ENCODE data around the gene SECISBP2L. TPM values are rescaled to one million over a fixed set of nuclear protein-coding genes. Genes with fewer than 3 reads are reported as not detected.

SECISBP2L gene
- polyA plus RNA-seq, 3 donors from 2014 or later, result 14.5 to 30.5 (median 15.9) TPM

DNA sequence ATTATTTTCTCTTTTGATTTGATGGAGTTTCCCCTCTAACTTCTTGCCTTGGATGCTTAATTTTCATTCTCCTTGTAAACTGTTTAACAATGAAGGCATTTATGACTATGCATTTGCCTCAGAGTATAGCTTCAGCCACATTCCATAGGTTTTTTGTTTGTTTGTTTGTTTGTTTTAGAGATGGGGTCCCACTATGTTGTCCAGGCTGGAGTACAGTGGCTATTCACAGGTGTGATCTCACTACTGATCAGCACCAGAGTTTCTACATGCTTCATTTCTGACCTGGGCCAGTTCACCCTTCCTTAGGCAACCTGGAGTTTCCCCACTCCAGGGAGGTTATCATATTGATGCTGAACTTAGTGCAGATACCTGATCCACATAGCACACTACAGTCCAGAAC lies 4.1 kb downstream of the SECISBP2L start:
- no peaks in the 10 kb centered on the region for H3K36me3 Mint-ChIP-seq
- peaks cover 4 to 12% (median 11%) of the 10 kb centered on the region in 3 donors for H3K27me3 Mint-ChIP-seq (ENCODE audit: low read depth in 3 of 3)
- no peak overlapping the region for H3K4me3 Mint-ChIP-seq
- peaks cover 47 to 79% of the 10 kb centered on the region in 2 donors for H3K4me1 Mint-ChIP-seq
- no peak overlapping the region for H3K27ac Mint-ChIP-seq
- no peak for DNase-seq
- H3K9me3 Mint-ChIP-seq, result no peaks in the 10 kb centered on the region

DNA sequence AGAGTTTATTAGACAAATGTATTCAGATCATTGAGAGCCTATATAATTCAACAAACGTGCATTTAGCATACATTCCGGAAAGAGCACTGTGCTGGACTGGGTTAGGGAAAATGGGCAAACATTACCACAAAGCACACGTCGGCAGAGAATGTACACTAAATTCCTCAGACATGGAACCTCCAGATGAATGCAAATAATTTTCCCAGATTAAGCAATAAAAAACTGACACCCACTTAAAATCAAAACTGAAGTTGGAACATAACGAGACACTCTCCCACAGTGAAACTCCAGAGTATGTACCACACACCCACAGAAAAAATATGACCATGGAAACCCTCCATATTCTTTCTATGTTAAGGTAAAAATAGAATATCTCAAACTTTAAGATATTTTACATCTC lies 4.8 kb downstream of the SECISBP2L start:
- H3K4me1 Mint-ChIP-seq, result peaks cover 51 to 80% of the 10 kb centered on the region in 2 donors
- H3K27me3 Mint-ChIP-seq (ENCODE audit: low read depth in 3 of 3), result peaks cover 3 to 8% (median 6%) of the 10 kb centered on the region in 3 donors
- H3K27ac Mint-ChIP-seq, result no peak overlapping the region
- no peaks in the 10 kb centered on the region for H3K9me3 Mint-ChIP-seq
- H3K36me3 Mint-ChIP-seq, result no peaks in the 10 kb centered on the region
- DNase-seq, result no peak
- peak overlapping the region in 1 of 5 donors; percentile 19 for H3K4me3 Mint-ChIP-seq

DNA sequence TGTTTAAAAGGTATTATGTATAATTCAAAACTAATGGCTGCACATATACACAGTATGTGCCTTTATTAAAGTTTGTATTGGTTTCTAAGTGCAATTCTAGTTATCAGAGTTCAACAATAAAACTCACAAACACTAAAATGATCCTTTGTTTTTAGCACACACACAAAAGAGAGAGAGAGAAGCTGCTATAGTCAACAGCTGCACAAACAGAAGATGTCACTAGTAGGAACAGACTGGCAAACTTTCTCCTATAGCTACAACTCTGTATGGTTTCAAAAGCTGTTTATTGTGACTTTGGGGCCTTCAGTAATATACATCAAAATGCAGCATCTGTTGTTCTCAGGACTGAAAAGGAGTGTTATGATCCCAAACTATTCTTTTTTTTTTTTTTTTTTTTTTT lies 6.1 kb downstream of the SECISBP2L start:
- peaks cover 49 to 83% of the 10 kb centered on the region in 2 donors for H3K4me1 Mint-ChIP-seq
- H3K4me3 Mint-ChIP-seq, result peak overlapping the region in 1 of 5 donors; percentile 24
- no peak for DNase-seq
- peaks cover 4 to 10% (median 9%) of the 10 kb centered on the region in 3 donors for H3K36me3 Mint-ChIP-seq
- no peaks in the 10 kb centered on the region for H3K9me3 Mint-ChIP-seq
- H3K27me3 Mint-ChIP-seq (ENCODE audit: low read depth in 3 of 3), result peaks cover 0 to 2% (median 0%) of the 10 kb centered on the region in 3 donors
- H3K27ac Mint-ChIP-seq, result peak overlapping the region in 1 of 6 donors; percentile 20

DNA sequence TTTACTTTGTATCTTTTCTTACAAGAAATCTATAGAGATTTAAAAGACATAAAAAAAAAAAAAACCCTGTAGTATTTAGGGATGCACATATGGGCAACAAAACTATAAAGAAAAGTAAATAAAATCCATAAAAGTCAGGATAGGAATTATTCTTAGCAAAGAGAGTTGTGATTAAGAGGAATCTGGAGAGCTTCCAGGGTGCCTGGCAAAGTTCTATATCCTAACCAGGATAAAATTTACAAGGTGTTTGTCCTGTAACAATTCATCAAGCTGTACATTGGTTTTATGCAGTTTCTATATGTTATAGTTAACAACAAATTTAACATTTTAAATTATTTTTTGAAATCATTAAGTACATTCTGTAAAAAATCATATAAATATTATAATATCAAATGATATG lies 7.9 kb downstream of the SECISBP2L start:
- Mint-ChIP-seq H3K27me3 (ENCODE audit: low read depth in 3 of 3) (peaks cover 0 to 2% (median 0%) of the 10 kb centered on the region in 3 donors), H3K4me3 (no peak overlapping the region), H3K9me3 (no peaks in the 10 kb centered on the region), H3K4me1 (peaks cover 42 to 65% of the 10 kb centered on the region in 2 donors), H3K36me3 (peaks cover 4 to 11% (median 10%) of the 10 kb centered on the region in 3 donors), H3K27ac (no peak overlapping the region)
- DNase-seq, result no peak

DNA sequence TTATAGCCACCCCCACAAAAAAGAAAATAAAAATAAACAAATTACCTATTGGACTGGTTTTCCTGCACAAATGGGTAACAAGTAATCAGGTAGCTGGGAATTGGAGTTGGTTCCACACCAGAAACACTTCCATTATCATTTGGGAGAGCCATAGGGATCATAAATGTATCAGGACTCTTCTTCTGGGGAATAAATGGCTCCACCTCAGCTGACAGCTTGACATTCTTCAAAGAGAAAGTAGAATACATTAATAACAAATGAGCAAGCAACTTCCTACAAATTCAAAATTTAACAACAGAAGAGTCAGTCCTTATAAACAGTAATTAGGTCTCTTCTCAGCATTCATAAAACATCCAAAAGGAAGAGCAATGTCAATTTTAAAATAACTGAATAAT lies 8.7 kb downstream of the SECISBP2L start:
- no peak for DNase-seq
- no peaks in the 10 kb centered on the region for H3K9me3 Mint-ChIP-seq
- H3K27me3 Mint-ChIP-seq (ENCODE audit: low read depth in 3 of 3), result peaks cover 0 to 2% (median 0%) of the 10 kb centered on the region in 3 donors
- H3K27ac Mint-ChIP-seq, result peak overlapping the region in 4 of 6 donors; percentile 8 to 72 (median 48)
- peaks cover 8 to 13% (median 10%) of the 10 kb centered on the region in 3 donors for H3K36me3 Mint-ChIP-seq
- peaks cover 42 to 64% of the 10 kb centered on the region in 2 donors for H3K4me1 Mint-ChIP-seq
- H3K4me3 Mint-ChIP-seq, result peak overlapping the region; percentile 22 to 77 (median 60)

DNA sequence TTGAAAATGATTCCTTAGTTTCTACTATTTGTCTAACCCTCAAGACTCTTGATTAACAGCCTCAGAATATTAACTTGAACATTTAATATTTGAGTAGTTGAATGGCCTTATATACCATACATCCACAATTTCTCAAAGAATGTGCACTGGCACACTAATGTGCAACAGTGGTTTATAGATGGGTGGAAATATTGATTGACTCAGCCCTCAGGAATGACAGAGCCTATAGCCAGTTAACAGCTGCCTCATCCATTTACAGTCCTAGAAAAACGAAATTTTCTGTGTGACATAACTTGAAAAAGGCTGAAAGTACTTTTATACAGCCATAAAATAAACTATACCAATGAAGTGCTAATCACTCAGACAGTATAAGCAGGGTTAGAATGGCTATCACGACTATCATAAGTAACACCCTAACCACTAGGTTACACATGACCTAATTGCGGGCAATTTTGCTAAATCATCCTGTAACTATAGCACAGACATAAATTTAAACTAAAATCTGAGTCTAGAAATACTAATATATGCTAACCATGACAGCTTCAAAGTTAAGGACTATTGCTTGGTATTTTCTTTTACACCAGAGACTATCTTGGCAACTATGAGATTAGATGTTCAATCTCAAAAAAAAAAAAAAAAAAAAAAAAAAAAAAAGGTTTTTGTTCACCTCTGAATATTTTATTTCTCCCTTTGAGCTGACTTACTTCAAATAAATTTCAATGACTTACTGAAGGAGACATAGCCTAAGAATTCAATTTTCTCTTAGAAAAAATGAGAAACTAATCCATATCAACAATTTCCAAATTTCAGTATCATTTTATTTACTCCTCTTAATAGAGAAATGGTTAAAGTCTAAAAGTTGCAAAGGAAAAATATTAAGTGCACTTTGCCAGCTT lies 9.3 kb downstream of the SECISBP2L start:
- peak overlapping the region; percentile 38 to 77 (median 60) for H3K4me3 Mint-ChIP-seq
- H3K27ac Mint-ChIP-seq, result peak overlapping the region in 5 of 6 donors; percentile 9 to 84 (median 70)
- H3K9me3 Mint-ChIP-seq, result no peaks in the 10 kb centered on the region
- peaks cover 37 to 62% of the 10 kb centered on the region in 2 donors for H3K4me1 Mint-ChIP-seq
- H3K27me3 Mint-ChIP-seq (ENCODE audit: low read depth in 3 of 3), result peaks cover 0 to 2% (median 0%) of the 10 kb centered on the region in 3 donors
- DNase-seq, result peak; percentile 53 to 60 (median 54)
- H3K36me3 Mint-ChIP-seq, result peaks cover 10 to 18% (median 13%) of the 10 kb centered on the region in 3 donors

DNA sequence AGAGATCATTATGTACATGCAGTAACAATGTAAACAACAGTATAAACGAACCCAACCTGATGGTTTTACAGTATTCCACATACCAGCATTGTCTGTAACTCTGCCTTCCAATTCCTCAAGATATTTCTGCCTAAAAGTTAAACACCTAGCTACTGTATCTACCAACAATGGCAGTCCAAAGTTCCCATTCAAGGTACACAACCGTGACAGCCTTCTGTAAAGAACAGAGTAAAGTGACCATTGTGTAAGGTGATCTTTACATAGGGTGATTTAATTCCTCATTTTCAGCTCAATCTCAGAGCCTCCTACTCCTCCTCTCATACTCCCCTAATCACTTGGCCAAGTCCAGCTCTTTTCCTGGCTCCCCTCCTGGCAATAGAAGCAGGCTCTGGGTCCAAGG lies 10.4 kb downstream of the SECISBP2L start:
- Mint-ChIP-seq H3K9me3 (no peaks in the 10 kb centered on the region), H3K4me1 (peaks cover 32 to 53% of the 10 kb centered on the region in 2 donors), H3K36me3 (peaks cover 10 to 19% (median 13%) of the 10 kb centered on the region in 3 donors), H3K27me3 (ENCODE audit: low read depth in 3 of 3) (peaks cover 0 to 2% (median 0%) of the 10 kb centered on the region in 3 donors), H3K4me3 (no peak overlapping the region), H3K27ac (peak overlapping the region in 2 of 6 donors; percentile 9 to 30)
- no peak for DNase-seq

DNA sequence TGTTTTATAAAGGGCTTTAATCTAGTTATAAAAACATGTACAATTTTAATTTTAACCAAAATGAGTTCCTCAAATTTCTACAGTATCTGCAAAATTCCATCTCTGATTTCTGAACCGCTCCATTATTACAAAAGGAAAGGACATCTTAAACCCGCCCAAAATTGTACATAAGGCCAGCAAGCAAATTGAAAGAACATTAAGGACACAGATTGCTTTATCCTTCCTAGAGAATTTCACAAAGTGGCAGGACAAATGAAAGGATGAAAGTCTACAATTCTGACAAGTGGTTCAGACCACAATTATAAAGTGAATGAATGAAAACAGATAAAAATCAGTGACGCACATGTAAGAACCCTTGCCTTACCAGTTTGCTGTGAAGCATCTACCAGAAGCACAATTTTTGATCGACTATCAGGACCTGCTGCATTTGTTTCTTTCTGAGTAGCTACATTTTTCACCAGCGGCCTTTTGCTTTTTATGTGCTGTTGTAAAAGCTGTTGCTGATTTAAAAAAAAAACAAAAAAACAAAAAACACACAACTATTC lies 13.6 kb downstream of the SECISBP2L start:
- Mint-ChIP-seq H3K27ac (no peak overlapping the region), H3K36me3 (peaks cover 10 to 31% (median 21%) of the 10 kb centered on the region in 3 donors), H3K4me3 (no peak overlapping the region)

DNA sequence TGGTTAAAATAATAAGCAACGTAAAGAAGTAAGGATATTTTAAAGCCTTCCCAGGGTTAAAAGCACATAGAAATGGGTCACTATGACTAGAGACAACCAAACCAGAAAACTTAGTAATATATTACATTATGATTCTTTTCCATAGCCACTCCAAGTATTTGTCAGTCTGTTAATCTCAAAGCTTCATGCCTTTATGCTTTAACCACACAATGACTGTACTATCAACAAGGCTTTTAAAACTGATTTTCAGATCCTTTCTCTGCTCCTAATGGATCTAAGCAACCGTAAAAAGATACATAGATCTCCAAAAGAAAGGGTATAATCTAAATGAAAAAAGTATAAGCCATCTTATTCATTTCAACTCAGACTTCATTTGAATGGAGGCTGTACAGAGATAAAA lies 14.4 kb downstream of the SECISBP2L start:
- H3K9me3 Mint-ChIP-seq, result no peaks in the 10 kb centered on the region
- H3K27ac Mint-ChIP-seq, result no peak overlapping the region
- H3K4me3 Mint-ChIP-seq, result no peak overlapping the region
- peaks cover 15 to 32% (median 22%) of the 10 kb centered on the region in 3 donors for H3K36me3 Mint-ChIP-seq
- H3K4me1 Mint-ChIP-seq, result peaks cover 12 to 24% of the 10 kb centered on the region in 2 donors
- H3K27me3 Mint-ChIP-seq (ENCODE audit: low read depth in 3 of 3), result peaks cover 0 to 2% (median 0%) of the 10 kb centered on the region in 3 donors
- DNase-seq, result no peak

More for the DNA sequence above, 13.6 kb downstream of the SECISBP2L start:
- H3K4me1 Mint-ChIP-seq, result peaks cover 20 to 32% of the 10 kb centered on the region in 2 donors
- no peak for DNase-seq
- no peaks in the 10 kb centered on the region for H3K9me3 Mint-ChIP-seq
- H3K27me3 Mint-ChIP-seq (ENCODE audit: low read depth in 3 of 3), result peaks cover 0 to 2% (median 0%) of the 10 kb centered on the region in 3 donors

DNA sequence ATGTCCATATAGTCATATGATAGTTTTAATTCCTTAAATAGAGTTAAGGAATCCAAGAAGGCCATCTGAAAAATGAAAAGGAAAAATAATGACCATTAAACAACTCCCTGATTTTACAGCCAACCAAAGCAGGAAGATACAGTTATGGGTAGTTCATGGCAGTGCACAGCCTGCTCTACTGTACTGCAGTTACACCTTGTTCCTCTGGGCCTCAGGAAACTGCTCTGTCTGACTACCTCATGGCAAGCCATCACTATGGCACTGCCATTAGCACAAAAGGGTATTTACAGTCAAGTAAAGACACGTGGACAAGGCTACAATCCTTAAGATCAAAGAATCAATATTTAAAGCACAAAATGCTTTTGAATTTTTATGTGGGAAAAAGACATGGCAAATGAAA lies 19.5 kb downstream of the SECISBP2L start:
- H3K9me3 Mint-ChIP-seq, result no peaks in the 10 kb centered on the region
- peaks cover 9 to 31% (median 17%) of the 10 kb centered on the region in 3 donors for H3K36me3 Mint-ChIP-seq
- H3K4me3 Mint-ChIP-seq, result no peak overlapping the region
- H3K27me3 Mint-ChIP-seq (ENCODE audit: low read depth in 3 of 3), result peaks cover 0 to 3% (median 0%) of the 10 kb centered on the region in 3 donors
- no peak overlapping the region for H3K27ac Mint-ChIP-seq
- DNase-seq, result no peak
- peaks cover 0 to 5% of the 10 kb centered on the region in 2 donors for H3K4me1 Mint-ChIP-seq

DNA sequence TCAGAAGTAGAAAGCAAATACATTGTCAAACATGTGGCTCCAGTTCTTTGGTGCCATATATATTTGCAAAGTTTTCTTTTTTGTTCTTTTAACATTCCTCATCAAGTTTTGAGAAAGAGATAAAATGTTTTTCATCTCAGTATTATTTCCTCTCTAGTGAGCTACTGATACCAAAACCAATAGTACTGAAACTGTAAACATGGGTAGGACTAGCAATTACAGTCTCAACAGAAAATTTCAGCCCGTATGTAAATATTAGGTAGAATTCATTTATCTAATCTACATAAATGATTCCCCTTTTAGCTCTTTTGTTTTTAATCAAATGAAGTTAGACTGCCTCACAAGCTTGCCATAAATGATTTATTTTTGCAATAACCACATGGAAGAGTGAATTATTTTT lies 21.4 kb downstream of the SECISBP2L start:
- no peak overlapping the region for H3K4me3 Mint-ChIP-seq
- no peak overlapping the region for H3K27ac Mint-ChIP-seq
- peaks cover 0 to 3% (median 0%) of the 10 kb centered on the region in 3 donors for H3K27me3 Mint-ChIP-seq (ENCODE audit: low read depth in 3 of 3)
- peaks cover 9 to 25% (median 16%) of the 10 kb centered on the region in 3 donors for H3K36me3 Mint-ChIP-seq
- no peak for DNase-seq
- H3K9me3 Mint-ChIP-seq, result no peaks in the 10 kb centered on the region
- peaks cover 0 to under 1% of the 10 kb centered on the region in 2 donors for H3K4me1 Mint-ChIP-seq

DNA sequence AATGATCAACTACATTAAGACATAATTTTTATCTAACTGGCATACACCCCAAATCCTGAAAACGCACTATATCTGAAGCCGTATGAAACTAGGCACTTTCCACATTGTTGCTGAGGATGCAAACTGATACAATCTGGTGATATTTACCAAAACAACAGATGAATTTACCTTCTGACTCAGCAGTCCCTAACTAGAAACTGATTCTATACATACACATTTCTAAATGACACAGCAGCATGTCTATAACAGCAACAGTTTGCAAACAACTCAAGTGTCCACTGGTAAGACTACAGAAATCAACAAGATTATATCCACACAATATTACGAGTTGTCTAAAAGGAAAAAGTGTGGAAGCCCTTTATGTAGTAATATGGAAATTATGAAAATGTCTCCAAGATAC lies 22.9 kb downstream of the SECISBP2L start:
- peaks cover 9 to 30% (median 23%) of the 10 kb centered on the region in 3 donors for H3K36me3 Mint-ChIP-seq

DNA sequence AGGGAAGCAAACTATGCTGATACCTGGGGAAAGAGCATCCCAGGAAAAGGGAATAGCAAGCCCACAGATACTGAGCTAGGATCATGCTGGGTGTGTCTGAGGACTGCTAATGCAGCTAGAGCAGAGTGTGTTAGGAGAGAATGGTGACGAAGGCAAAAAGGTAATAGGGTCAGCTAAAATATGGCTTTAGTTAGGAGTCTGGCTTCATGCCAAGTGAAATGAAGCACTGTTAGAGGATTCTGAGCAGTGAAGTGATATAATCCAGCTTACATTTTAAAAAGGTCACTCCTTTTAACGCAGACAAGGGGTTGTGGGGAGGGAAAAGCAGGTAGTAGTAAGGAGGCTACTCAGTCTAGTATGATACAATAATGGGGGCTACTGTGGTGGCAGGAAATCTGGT lies 30.4 kb downstream of the SECISBP2L start:
- Mint-ChIP-seq H3K27ac (no peak overlapping the region), H3K9me3 (no peaks in the 10 kb centered on the region), H3K27me3 (ENCODE audit: low read depth in 3 of 3) (no peaks in the 10 kb centered on the region), H3K4me1 (no peaks in the 10 kb centered on the region), H3K4me3 (no peak overlapping the region), H3K36me3 (peaks cover 16 to 54% (median 54%) of the 10 kb centered on the region in 3 donors)
- no peak for DNase-seq

More for the DNA sequence above, 22.9 kb downstream of the SECISBP2L start:
- no peak overlapping the region for H3K4me3 Mint-ChIP-seq
- DNase-seq, result no peak
- no peaks in the 10 kb centered on the region for H3K9me3 Mint-ChIP-seq
- H3K27me3 Mint-ChIP-seq (ENCODE audit: low read depth in 3 of 3), result peaks cover 0 to 3% (median 0%) of the 10 kb centered on the region in 3 donors
- no peaks in the 10 kb centered on the region for H3K4me1 Mint-ChIP-seq
- H3K27ac Mint-ChIP-seq, result no peak overlapping the region

DNA sequence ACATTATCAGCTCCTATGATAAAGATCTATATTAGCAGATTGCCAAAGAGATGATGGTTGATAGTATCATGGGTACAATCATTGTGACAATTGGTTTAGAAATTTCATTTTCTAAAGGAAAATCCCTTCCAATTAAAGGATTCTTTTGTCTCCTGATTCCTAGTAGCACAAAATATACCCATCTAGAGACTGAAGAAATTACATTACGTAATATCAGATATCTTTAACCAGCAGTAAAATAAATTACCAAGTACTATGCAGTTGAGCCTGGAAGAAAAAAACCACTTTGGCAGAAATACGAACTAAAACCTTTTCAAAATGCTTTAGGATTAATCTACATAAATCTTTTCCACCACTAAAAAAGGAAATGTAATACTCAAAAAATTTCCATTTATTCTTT lies 46.9 kb downstream of the SECISBP2L start:
- Mint-ChIP-seq H3K27me3 (ENCODE audit: low read depth in 3 of 3) (peaks cover 0 to 3% (median 0%) of the 10 kb centered on the region in 3 donors), H3K4me1 (no peaks in the 10 kb centered on the region), H3K4me3 (no peak overlapping the region), H3K27ac (no peak overlapping the region), H3K9me3 (peaks cover 0 to 5% (median 0%) of the 10 kb centered on the region in 6 donors), H3K36me3 (peaks cover 10 to 48% (median 46%) of the 10 kb centered on the region in 3 donors)
- DNase-seq, result no peak
